ENCODE results near the gene LHFPL3.

DNA sequence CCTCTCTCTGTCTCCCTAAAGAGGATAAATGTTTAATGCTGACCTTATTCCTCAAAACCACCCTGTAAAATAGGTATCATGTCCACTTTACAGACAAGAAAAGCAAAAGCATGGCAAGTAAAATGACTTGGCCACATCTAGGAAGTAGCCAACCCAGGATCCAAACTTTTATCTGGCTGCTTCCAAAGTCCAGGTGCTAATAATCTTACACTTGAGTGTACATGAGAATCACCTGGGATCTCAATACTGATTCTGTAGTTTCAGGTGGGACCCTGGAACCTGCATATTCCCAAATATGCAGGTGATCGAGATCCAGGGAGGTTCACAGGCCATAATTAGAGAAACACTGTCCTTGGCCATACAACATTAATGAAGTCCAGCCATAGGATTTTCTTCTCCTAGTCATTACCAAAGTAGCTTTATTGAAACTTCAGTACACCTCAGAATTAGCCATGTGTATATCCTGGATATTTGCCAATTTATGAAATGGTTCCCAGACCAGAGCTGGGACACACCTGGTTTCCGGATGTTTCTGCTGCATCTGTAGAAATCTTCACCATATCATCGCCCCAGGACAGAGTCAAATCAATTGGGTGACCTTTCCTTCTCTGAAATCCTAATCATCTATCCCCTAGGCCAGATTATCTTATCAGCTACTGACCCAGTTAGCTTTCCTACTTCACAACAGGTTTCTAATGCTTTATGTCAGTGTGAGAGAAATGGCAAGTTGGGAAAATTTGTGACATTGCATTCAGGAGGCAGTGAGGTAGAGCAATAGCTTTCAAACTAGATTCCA lies 566.5 kb downstream of the LHFPL3 start:
- TF ChIP-seq, protein P1, sequence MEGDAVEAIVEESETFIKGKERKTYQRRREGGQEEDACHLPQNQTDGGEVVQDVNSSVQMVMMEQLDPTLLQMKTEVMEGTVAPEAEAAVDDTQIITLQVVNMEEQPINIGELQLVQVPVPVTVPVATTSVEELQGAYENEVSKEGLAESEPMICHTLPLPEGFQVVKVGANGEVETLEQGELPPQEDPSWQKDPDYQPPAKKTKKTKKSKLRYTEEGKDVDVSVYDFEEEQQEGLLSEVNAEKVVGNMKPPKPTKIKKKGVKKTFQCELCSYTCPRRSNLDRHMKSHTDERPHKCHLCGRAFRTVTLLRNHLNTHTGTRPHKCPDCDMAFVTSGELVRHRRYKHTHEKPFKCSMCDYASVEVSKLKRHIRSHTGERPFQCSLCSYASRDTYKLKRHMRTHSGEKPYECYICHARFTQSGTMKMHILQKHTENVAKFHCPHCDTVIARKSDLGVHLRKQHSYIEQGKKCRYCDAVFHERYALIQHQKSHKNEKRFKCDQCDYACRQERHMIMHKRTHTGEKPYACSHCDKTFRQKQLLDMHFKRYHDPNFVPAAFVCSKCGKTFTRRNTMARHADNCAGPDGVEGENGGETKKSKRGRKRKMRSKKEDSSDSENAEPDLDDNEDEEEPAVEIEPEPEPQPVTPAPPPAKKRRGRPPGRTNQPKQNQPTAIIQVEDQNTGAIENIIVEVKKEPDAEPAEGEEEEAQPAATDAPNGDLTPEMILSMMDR (IDR thresholded peaks at IDR 0.05) = no peak
- TF ChIP-seq POLR2AphosphoS5 (IDR thresholded peaks at IDR 0.05) = no peak
